ENCODE data around the gene PRR20D. TPM values are rescaled to one million over a fixed set of nuclear protein-coding genes. Genes with fewer than 3 reads are reported as not detected.
"Not testable (repeated sequence)": the region's sequence is repeated elsewhere in the genome, so short reads cannot be mapped to it uniquely, and the experiment has no call there.

PRR20D gene
- not detected for total RNA-seq

DNA sequence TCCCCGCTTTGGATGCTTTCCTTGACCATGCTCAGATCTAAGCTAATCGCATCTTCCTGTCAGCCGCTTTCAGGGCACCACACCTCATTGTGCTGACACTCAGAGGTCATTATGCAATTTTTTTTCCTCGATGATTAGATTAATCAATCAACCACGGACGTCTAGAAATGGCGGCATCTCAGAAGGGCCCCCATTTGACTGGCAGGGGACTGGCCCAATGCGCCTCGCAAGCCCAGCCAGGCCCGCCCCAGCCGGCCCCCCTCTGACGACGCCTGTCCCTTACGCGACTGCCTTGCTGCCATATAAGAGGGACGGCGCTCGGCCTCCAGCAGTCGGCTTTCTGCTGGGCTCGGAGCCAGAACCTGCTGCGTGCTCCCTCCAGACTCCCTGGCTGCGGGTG, at the start of gene PRR20D:
Gene PRR20D, plus strand, starts transcription at position 301 of the 400 bp plus-strand sequence. CDS start 387 bp downstream, outside the sequence.
- not testable (repeated sequence) for DNase-seq

DNA sequence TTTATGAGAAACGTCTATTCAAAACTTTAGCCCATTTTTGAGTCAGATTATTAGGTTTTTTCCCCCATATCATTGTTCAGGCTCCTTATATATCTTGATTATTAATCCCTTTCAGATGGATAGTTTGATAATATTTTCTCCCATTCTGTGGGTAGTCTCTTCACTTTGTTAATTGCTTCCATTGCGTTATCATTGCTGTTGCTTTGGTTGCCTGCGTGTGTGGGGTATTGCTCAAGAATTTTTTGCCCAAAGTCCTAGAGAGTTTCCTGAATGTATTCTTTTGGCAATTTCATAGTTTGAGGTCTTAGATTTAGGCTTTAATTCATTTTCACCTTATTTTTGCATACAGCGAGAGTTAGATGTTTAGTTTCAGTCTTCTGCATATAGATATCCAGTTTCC, 45.5 kb upstream of the PRR20D start:
- DNase-seq, result no peak

DNA sequence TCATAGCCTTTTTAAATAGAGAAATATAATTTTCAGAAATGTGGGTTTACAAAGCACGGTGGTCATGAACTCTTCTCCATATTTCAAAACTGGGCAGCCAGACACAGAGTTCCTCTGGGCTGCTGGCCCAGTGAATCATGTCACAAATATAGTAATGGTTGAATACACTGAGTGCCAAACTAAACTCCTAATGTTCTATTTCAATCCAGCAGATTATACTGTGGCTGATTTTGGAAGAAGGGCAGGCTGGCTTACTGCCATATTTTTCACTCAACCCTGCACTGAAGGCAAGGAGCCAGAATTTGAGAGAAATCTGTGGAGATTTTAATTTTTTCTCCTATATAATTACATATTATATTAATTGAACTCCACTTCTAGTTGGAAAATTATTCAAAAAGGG, 36.8 kb upstream of the PRR20D start:
- peak; percentile 64 for DNase-seq

DNA sequence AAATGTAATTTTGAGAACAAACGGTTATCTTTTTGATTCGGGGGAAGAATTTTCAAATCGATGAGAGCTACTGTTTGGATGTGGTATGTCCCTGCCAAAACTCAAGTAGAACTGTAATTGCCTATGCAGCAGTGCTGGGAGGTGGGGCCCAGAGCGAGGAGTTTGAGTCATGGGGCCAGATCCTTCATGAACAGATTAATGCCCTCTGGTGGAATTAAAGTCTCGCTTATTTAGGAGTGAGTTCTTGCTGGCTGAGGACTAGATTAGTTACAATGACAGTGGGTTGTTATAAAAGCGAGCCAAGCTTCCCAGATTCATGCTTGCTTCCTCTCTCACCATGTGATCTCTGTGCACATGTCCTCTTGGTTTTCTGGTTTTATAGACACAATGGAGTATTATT, 31.5 kb upstream of the PRR20D start:
- DNase-seq, result no peak

DNA sequence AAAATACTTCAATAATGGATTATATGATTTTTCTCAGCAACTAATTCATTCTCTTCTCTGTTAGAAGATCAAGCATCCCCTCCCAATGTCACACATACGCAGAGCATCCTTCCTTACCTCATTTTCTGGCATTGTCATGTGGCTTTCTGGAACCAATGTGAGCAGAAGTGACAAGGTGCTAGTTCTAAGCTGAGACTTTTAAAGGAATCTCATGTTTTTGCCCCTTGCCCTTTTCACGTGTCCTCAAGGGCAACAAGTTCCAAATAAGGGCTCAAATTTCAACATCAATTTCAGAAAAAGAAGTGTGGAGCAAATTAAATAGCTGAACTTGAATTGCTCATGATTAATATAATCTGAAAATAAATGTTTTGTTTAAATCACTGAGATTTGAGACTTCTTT, 24.3 kb upstream of the PRR20D start:
- DNase-seq, result no peak

DNA sequence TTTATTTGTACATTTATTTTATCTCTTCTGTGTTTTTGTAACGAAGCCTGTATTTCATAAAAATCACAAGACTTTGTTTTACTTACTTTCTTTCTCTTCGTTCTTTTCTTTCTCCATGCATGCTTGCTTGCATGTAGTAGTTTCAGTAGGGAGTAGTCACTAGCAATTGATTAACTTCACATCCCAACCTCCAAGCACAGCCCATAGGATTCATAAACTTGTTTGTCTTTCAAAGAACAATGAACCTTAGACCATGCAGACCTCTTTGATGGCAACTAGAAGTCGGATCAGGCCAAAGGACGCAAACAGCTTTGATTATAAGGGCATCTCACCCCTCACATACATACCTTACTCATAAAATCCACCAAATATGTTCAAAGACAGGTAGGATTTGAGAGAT, 22.8 kb upstream of the PRR20D start:
- no peak for DNase-seq

DNA sequence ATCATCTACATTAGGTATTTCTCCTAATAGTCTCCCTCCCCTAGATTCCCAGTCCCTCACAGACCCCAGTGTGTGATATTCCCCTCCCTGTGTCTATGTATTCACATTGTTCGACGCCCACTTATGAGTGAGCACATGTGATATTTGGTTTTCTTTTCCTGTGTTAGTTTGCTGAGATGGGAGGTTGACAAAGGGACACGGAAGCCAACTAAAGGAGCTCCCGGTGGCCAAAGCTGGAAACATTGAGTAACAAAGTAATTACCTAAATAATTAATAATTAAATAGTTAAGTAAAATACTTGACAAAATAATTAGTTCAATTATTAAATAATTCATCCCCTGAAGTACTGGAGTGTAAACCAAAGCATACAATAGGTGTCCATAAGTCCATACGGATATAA, 21.4 kb upstream of the PRR20D start:
- DNase-seq, result no peak

DNA sequence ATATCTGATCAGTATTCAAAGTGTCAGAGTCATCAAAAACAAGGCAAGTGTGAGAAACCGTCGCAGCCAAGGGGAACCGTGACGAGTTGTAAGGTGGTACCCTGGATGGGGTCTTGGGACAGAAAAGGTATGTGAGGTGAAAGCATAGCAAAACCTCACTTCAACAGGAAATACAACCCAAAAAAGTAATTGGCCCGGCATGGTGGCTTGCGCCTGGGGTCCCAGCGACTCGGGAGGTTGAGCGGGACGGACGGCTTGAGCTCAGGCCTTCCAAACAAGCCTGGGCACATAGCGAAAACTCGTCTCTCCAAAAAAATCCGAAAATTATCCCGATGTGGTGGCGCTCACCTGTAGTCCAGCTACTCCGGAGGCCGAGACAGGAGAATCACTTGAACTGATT, 20.7 kb upstream of the PRR20D start:
- DNase-seq, result not testable (repeated sequence)

DNA sequence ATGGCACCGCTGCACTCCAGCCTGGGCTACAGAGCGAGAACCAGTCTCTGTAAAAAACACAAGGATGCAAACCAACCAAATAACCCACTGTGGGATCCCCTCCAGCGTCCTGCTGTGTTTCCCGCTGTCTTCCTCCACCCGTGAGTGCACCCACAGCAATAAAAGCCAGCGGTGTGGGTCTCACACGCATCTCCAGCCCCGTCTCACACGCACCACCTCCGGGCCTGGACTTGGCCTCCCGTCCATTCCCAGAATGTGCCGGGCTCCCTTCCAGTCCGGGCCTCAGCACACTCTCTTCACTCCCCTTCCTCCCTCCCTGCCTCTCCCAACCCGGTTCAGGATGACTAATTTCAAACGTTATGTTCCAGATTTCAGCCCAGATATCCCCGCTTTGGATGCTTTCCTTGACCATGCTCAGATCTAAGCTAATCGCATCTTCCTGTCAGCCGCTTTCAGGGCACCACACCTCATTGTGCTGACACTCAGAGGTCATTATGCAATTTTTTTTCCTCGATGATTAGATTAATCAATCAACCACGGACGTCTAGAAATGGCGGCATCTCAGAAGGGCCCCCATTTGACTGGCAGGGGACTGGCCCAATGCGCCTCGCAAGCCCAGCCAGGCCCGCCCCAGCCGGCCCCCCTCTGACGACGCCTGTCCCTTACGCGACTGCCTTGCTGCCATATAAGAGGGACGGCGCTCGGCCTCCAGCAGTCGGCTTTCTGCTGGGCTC, 20.0 kb upstream of the PRR20D start, which contains the start of gene PRR20A:
Gene PRR20A, plus strand, starts transcription at position 684 of the 734 bp plus-strand sequence. CDS start 387 bp downstream, outside the sequence.
- not testable (repeated sequence) for DNase-seq

DNA sequence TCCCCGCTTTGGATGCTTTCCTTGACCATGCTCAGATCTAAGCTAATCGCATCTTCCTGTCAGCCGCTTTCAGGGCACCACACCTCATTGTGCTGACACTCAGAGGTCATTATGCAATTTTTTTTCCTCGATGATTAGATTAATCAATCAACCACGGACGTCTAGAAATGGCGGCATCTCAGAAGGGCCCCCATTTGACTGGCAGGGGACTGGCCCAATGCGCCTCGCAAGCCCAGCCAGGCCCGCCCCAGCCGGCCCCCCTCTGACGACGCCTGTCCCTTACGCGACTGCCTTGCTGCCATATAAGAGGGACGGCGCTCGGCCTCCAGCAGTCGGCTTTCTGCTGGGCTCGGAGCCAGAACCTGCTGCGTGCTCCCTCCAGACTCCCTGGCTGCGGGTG, 13.2 kb upstream of the PRR20D start, which contains the start of gene PRR20B:
Gene PRR20B, plus strand, starts transcription at position 301 of the 400 bp plus-strand sequence. CDS start 387 bp downstream, outside the sequence.
- not testable (repeated sequence) for DNase-seq

DNA sequence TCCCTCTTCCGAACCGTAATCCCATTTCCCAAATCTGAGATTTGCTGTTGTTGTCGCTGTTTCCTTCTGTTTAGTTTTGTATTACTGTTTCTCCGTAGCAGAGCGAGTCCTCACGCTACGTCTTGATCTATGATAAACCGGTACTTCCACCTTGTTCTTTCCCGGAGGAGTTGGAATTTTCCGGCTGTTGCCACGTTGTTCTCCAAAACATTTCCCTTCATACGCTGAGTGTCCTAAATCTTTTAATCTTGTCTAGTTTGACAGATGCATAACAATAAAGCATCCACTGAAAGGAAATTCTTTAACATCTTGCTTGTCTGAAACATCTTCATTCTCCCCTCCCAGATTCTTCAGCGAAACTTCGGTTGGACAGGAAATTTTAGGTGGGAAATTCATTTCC, 12.3 kb upstream of the PRR20D start:
- DNase-seq, result not testable (repeated sequence)

DNA sequence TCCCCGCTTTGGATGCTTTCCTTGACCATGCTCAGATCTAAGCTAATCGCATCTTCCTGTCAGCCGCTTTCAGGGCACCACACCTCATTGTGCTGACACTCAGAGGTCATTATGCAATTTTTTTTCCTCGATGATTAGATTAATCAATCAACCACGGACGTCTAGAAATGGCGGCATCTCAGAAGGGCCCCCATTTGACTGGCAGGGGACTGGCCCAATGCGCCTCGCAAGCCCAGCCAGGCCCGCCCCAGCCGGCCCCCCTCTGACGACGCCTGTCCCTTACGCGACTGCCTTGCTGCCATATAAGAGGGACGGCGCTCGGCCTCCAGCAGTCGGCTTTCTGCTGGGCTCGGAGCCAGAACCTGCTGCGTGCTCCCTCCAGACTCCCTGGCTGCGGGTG, 6.7 kb upstream of the PRR20D start, which contains the start of gene PRR20C:
Gene PRR20C, plus strand, starts transcription at position 301 of the 400 bp plus-strand sequence. CDS start 387 bp downstream, outside the sequence.
- DNase-seq, result not testable (repeated sequence)

DNA sequence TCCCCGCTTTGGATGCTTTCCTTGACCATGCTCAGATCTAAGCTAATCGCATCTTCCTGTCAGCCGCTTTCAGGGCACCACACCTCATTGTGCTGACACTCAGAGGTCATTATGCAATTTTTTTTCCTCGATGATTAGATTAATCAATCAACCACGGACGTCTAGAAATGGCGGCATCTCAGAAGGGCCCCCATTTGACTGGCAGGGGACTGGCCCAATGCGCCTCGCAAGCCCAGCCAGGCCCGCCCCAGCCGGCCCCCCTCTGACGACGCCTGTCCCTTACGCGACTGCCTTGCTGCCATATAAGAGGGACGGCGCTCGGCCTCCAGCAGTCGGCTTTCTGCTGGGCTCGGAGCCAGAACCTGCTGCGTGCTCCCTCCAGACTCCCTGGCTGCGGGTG, 6.5 kb downstream of the PRR20D start, which contains the start of gene PRR20E:
Gene PRR20E, plus strand, starts transcription at position 301 of the 400 bp plus-strand sequence. CDS start 387 bp downstream, outside the sequence.
- DNase-seq, result not testable (repeated sequence)

DNA sequence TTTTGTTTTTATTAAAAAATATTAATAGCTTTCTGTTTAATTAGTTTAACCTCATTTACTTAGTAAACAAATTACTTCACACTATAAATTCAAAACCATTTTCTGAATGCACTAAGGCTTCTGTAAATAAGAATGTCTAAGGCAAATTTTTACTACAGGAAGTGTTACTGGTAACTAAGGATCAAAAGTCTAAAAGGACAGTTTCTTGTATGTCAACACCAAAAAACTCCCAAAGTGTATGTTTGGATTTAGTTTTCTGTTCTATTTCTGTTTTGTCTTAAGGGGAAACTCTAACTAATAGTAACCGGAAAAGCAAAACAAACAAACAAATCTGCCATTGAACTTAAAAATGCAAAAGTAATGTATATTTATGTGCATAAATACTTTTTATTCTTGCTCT, 31.2 kb downstream of the PRR20D start:
- DNase-seq, result no peak

DNA sequence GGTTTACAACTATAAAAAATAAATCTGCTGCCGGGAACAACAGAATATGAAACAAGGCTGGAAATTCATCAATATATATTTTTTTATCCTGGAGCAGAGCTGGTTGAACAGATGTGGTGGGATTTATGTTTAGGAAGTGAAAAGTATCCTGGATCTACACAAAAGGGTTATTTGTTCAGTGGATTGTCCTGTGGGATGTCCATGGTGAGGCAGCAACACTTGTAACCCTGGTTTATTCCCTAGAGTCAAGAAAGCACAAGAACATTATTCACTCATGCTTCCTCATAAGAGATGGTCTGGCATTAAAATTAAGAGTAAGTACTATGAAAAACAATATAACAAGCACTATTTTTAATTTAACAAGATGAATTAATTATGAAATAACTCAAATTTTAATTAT, 52.6 kb downstream of the PRR20D start:
- DNase-seq, result no peak

Small RNA genes within 50 kb of the gene (small RNA-seq; reads per million reads assigned to genes)
- gene PRR20FP (ENCODE audit: low replicate concordance), result not detected

Other genes starting within 250 kb of the PRR20D start
- gene PRR20A, start 19.7 kb upstream of the PRR20D start, total RNA-seq, result not detected
- not detected for gene PRR20B, start 13.1 kb upstream of the PRR20D start, total RNA-seq
- gene PRR20C, start 6.6 kb upstream of the PRR20D start, total RNA-seq, result not detected
- not detected for gene PRR20E, start 6.6 kb downstream of the PRR20D start, total RNA-seq